GM12878 (cell line): ENCODE measurements around the gene EVI5L. TPM values are rescaled to one million over a fixed set of nuclear protein-coding genes. Genes with fewer than 3 reads are reported as not detected.

Source experiments
- ATAC-seq: fragments of 200-7000 bp; cut with Tn5 transposase; 3 replicates; pipeline ENCODE4 v1.9.1; 2020; ENCODE audit warnings: mild to moderate bottlenecking, moderate library complexity
- BruUV-seq: library from RNA; stranded (reverse); fragments of 400-500 nt; replicated peaks from 2 replicates; lab custom pipeline; 2021; lab: Mats Ljungman, UMichigan
- CTCF ChIA-PET: fragments of 300-600 bp; sonication (Branson Sonifier 250); formaldehyde crosslinking; extraction: SDS; loops from one replicate; lab custom pipeline; 2021; ENCODE audit warnings: inconsistent platforms; lab: Yijun Ruan, JAX
- POLR2A ChIA-PET: fragments of 350-600 bp; formaldehyde crosslinking; extraction: SDS; loops from one replicate; lab custom pipeline; 2021; ENCODE audit warnings: inconsistent platforms; lab: Charles Lee
- RAD21 ChIA-PET: fragments of 300-600 bp; sonication (Branson Sonifier 250); formaldehyde crosslinking; loops from one replicate; lab custom pipeline; 2023; ENCODE audit warnings: antibody characterized with exemption; ENCODE audit not compliant: unreplicated experiment; lab: Charles Lee
- SMC1A ChIA-PET: fragments of 300-600 bp; sonication (Branson Sonifier 250); formaldehyde crosslinking; loops from one replicate; lab custom pipeline; 2023; ENCODE audit not compliant: unreplicated experiment, uncharacterized antibody; lab: Charles Lee
- DNase-seq: peaks from one replicate; pipeline ENCODE4 v3.0.0-alpha.2; 2011; ENCODE audit warnings: low read depth, low spot score
- FAIRE-seq: peaks from 3 replicates; lab custom pipeline; 2011; peaks lifted over from hg19 to GRCh38; lab: Jason Lieb, UNC
- H2AFZ ChIP-seq: 2 replicates; pipeline ENCODE4 v1.6.0; 2011; ENCODE audit warnings: low read depth, low read length, control low read depth; ENCODE audit not compliant: control insufficient read depth
- H3K27ac ChIP-seq: 2 replicates; pipeline ENCODE4 v1.5.1; 2011; ENCODE audit warnings: control low read depth; ENCODE audit not compliant: control insufficient read depth, insufficient read depth
- H3K27me3 ChIP-seq, 2 experiments: replicated peaks in 1 of 2; 2 replicates each; pipeline versions ENCODE4 v1.6.0 to v1.6.1; 2011; ENCODE audit warnings: low read length in 1 of 2; ENCODE audit not compliant: control insufficient read depth in 2 of 2, insufficient read depth in 2 of 2
- H3K36me3 ChIP-seq, 2 experiments: 2 replicates each; pipeline ENCODE4 v1.5.1; 2011; ENCODE audit warnings: low read length in 1 of 2; ENCODE audit not compliant: control insufficient read depth in 2 of 2, insufficient read depth in 2 of 2
- H3K4me1 ChIP-seq: 2 replicates; pipeline ENCODE4 v1.6.1; 2011; ENCODE audit warnings: mild to moderate bottlenecking, low read length, moderate library complexity, mixed read lengths; ENCODE audit not compliant: control insufficient read depth, insufficient read depth
- H3K4me2 ChIP-seq: 2 replicates; pipeline ENCODE4 v1.6.0; 2011; ENCODE audit warnings: control low read depth; ENCODE audit not compliant: control insufficient read depth, insufficient read depth
- H3K4me3 ChIP-seq: fragments of 200-600 bp; sonication (generic); 2 replicates; pipeline ENCODE4 v1.5.1; 2016
- H3K79me2 ChIP-seq: 2 replicates; pipeline ENCODE4 v1.6.0; 2011; ENCODE audit warnings: low read length; ENCODE audit not compliant: control insufficient read depth, insufficient read depth
- H3K9ac ChIP-seq: 2 replicates; pipeline ENCODE4 v1.8.0; 2011; ENCODE audit warnings: low read length, control low read depth, mixed read lengths; ENCODE audit not compliant: control insufficient read depth, insufficient read depth
- H3K9me3 ChIP-seq: replicated peaks from 3 replicates; pipeline ENCODE4 v1.5.1; 2011; ENCODE audit warnings: mild to moderate bottlenecking, low read length; ENCODE audit not compliant: control insufficient read depth, insufficient read depth
- H4K20me1 ChIP-seq: 2 replicates; pipeline ENCODE4 v1.6.0; 2011; ENCODE audit not compliant: control insufficient read depth, insufficient read depth
- E4F1 ChIP-seq: fragments of 450-650 bp; IDR thresholded peaks from 2 replicates; pipeline ENCODE4 v1.6.1; 2018; ENCODE audit warnings: borderline replicate concordance, mild to moderate bottlenecking; ENCODE audit not compliant: partially characterized antibody
- EED ChIP-seq: sonication (generic); IDR thresholded peaks from 2 replicates; pipeline ENCODE4 v1.6.1; 2016; ENCODE audit warnings: antibody characterized with exemption, low read depth
- FOXK2 ChIP-seq: fragments of 450-650 bp; IDR thresholded peaks from 2 replicates; pipeline ENCODE4 v1.6.1; 2017; ENCODE audit warnings: mild to moderate bottlenecking, moderate library complexity
- IKZF1 ChIP-seq: fragments of 450-650 bp; conservative IDR thresholded peaks from 2 replicates; pipeline ENCODE4 v1.6.1; 2017; ENCODE audit warnings: antibody characterized with exemption, mild to moderate bottlenecking
- LARP7 ChIP-seq: fragments of 450-650 bp; IDR thresholded peaks from 2 replicates; pipeline ENCODE4 v1.6.1; 2017; ENCODE audit warnings: mild to moderate bottlenecking
- MEF2B ChIP-seq: fragments of 450-650 bp; IDR thresholded peaks from 2 replicates; pipeline ENCODE4 v1.6.1; 2018; ENCODE audit warnings: mild to moderate bottlenecking, moderate library complexity; ENCODE audit not compliant: partially characterized antibody, poor library complexity, severe bottlenecking
- MTA3 ChIP-seq: IDR thresholded peaks from 2 replicates; pipeline ENCODE4 v1.6.1; 2012; ENCODE audit warnings: low read length, inconsistent platforms, borderline replicate concordance
- PKNOX1 ChIP-seq: fragments of 450-650 bp; IDR thresholded peaks from 2 replicates; pipeline ENCODE4 v1.6.1; 2016; ENCODE audit warnings: mild to moderate bottlenecking
- SP1 ChIP-seq: IDR thresholded peaks from one replicate; pipeline ENCODE4 v1.6.1; 2011; ENCODE audit warnings: low read depth, low read length
- YY1 ChIP-seq: IDR thresholded peaks from 2 replicates; pipeline ENCODE4 v1.6.1; 2011; ENCODE audit warnings: low read depth, mild to moderate bottlenecking, low read length
- ZNF217 ChIP-seq: fragments of 450-650 bp; IDR thresholded peaks from 2 replicates; pipeline ENCODE4 v1.6.1; 2017; ENCODE audit warnings: antibody characterized with exemption, mild to moderate bottlenecking
- ZZZ3 ChIP-seq: IDR thresholded peaks from 2 replicates; pipeline ENCODE4 v1.6.1; 2011; ENCODE audit warnings: low read depth; ENCODE audit not compliant: control insufficient read depth, insufficient read length
- WGBS: methylation state at CpG from one replicate; pipeline ENCODE4 v1.1.6; 2016; ENCODE audit warnings: low lambda C conversion rate; ENCODE audit not compliant: insufficient replicate concordance, insufficient coverage; ENCODE audit errors: missing lambda C conversion rate; 5-methylcytosine and 5-hydroxymethylcytosine counted together
- in situ Hi-C: fragments of 300-500 bp; cut with MboI; formaldehyde crosslinking; loops from 9 replicates; pipeline ENCODE4 v1.14.3; 2018; ENCODE audit warnings: mixed read lengths
- intact Hi-C: fragments of 100-400 bp; cut with micrococcal nuclease; formaldehyde crosslinking; loops from one replicate; pipeline ENCODE4 v1.14.2; 2022; ENCODE audit not compliant: unreplicated experiment
- polyA plus RNA-seq, 11 experiments: library from polyadenylated mRNA; depleted of rRNA in 4 of 11; unstranded in 6 of 11; stranded (reverse) in 5 of 11; fragments of >200 nt; fragmentation: Nextera tagmentation in 4 of 11; fragmentation: Illumina TruSeq in 1 of 11; extraction: Ambion mirVana in 4 of 11; extraction: Trizol in 1 of 11; gene quantifications; 1 replicate in 1 of 11; 2 replicates in 10 of 11; pipeline versions ENCODE4 v1.2.1 to v1.2.3, GENCODE V29; 2011 to 2016; ENCODE audit warnings: inconsistent platforms in 2 of 11, missing spikeins in 2 of 11, low read depth in 1 of 11
- total RNA-seq, 4 experiments: library from RNA; depleted of rRNA in 3 of 4; stranded (reverse); fragments of >200 nt in 3 of 4; fragmentation: Illumina TruSeq in 1 of 4; extraction: Trizol in 1 of 4; gene quantifications; 2 replicates each; pipeline versions ENCODE4 v1.2.1 to v1.2.3, GENCODE V29; 2013 to 2021

EVI5L gene
- total and polyA plus RNA-seq, 10 of the 15 experiments (the other 5 are each of a cell fraction or from before 2014, with no cell fraction given): 0.23 to 13.8 (median 5.0) TPM

GRCh38 chr19:7871437-7872305 lies 41.7 kb downstream of the EVI5L start:
- DNase-seq (peak; percentile 38), FAIRE-seq (peak; percentile 74), ATAC-seq (peak; percentile 47)
- no peak for TF ChIP-seq E4F1
- TF ChIP-seq ZZZ3: no peak
- 0 out of 2 replicates have a peak, but pooled peaks have one; percentile 21 for TF ChIP-seq IKZF1
- TF ChIP-seq YY1: peak; percentile 66
- TF ChIP-seq LARP7: no peak
- no peak for TF ChIP-seq MTA3
- TF ChIP-seq PKNOX1: peak; percentile 40; the same call in 1 of the 2 replicates
- TF ChIP-seq MEF2B: peak; percentile 82
- no peak for TF ChIP-seq ZNF217
- peak; percentile 48 for TF ChIP-seq SP1
- TF ChIP-seq EED: 0 out of 2 replicates have a peak, but pooled peaks have one; percentile 11
- peak; percentile 17; the same call in 1 of the 2 replicates for TF ChIP-seq FOXK2
- peaks cover 3% of the 10 kb centered on the region in 2 experiments; a peak in 3 of 4 replicates for H3K27me3 ChIP-seq
- H3K9ac ChIP-seq: no peak overlapping the region
- H3K9me3 ChIP-seq: no peaks in the 10 kb centered on the region; the same call in 2 of the 3 replicates
- ChIA-PET RAD21 (no interaction called here), SMC1A (no interaction called here), CTCF (no interaction called here), POLR2A (no interaction called here)
- peaks cover 12% of the 10 kb centered on the region; the same call in 1 of the 2 replicates for H3K4me1 ChIP-seq
- no peaks in the 10 kb centered on the region for H4K20me1 ChIP-seq
- H3K4me3 ChIP-seq: no peak overlapping the region
- no peaks in the 10 kb centered on the region for H3K36me3 ChIP-seq
- H3K27ac ChIP-seq: no peak overlapping the region
- WGBS: 6% methylated on average over 20 of the region's 33 CpGs
- in situ Hi-C loops: no loop called here
- BruUV-seq: no TSS peak
- peak overlapping the region; percentile 78 for H3K4me2 ChIP-seq
- no peaks in the 10 kb centered on the region for H3K79me2 ChIP-seq
- peak overlapping the region; percentile 42; the same call in 1 of the 2 replicates for H2AFZ ChIP-seq
- intact Hi-C loops: no loop called here
